Left ventricle myocardium inferior (tissue), 1 donor: Measurements from ENCODE around the gene DTNB. TPM values are rescaled to one million over a fixed set of nuclear protein-coding genes. Genes with fewer than 3 reads are reported as not detected.
"Not testable (repeated sequence)": the region's sequence is repeated elsewhere in the genome, so short reads cannot be mapped to it uniquely, and the experiment has no call there.

Experiments
- DNase-seq: peaks from one replicate; pipeline ENCODE4 v3.0.0-alpha.2; 2020
- H3K27ac ChIP-seq: fragments of 200-600 bp; replicated peaks from 2 replicates; pipeline ENCODE4 v1.8.0; 2021
- H3K27me3 ChIP-seq: fragments of 200-600 bp; 2 replicates; pipeline ENCODE4 v1.8.0; 2021; ENCODE audit warnings: low read depth
- H3K36me3 ChIP-seq: fragments of 200-600 bp; 2 replicates; pipeline ENCODE4 v1.8.0; 2021
- H3K4me1 ChIP-seq: fragments of 200-600 bp; 2 replicates; pipeline ENCODE4 v1.8.0; 2021
- H3K4me3 ChIP-seq: fragments of 200-600 bp; 2 replicates; pipeline ENCODE4 v1.8.0; 2021; ENCODE audit warnings: mild to moderate bottlenecking, moderate library complexity
- H3K9me3 ChIP-seq: fragments of 200-600 bp; replicated peaks from 2 replicates; pipeline ENCODE4 v1.8.0; 2021
- intact Hi-C: fragments of 100-400 bp; cut with micrococcal nuclease; formaldehyde crosslinking; loops from one replicate; pipeline ENCODE4 v1.11.0; 2022
- total RNA-seq: library from RNA; stranded (reverse); fragmentation: NEBNext Ultra II Directional; extraction: Animal tissue kit (Norgen Biotek cat#: 25700); gene quantifications from one replicate; pipeline ENCODE4 v1.2.1, GENCODE V29; 2021
- TF ChIP-seq, protein P1 (sequence below): fragments of 200-600 bp; IDR thresholded peaks from 2 replicates; pipeline ENCODE4 v1.8.0; 2021; ENCODE audit warnings: antibody characterized with exemption, mild to moderate bottlenecking, borderline replicate concordance
- donor health status: DM: no; HTN: yes; CAD: no; lungs with severe emphysema.

Gene DTNB
- total RNA-seq, 1 donor from 2014 or later: 4.5 TPM

DNA sequence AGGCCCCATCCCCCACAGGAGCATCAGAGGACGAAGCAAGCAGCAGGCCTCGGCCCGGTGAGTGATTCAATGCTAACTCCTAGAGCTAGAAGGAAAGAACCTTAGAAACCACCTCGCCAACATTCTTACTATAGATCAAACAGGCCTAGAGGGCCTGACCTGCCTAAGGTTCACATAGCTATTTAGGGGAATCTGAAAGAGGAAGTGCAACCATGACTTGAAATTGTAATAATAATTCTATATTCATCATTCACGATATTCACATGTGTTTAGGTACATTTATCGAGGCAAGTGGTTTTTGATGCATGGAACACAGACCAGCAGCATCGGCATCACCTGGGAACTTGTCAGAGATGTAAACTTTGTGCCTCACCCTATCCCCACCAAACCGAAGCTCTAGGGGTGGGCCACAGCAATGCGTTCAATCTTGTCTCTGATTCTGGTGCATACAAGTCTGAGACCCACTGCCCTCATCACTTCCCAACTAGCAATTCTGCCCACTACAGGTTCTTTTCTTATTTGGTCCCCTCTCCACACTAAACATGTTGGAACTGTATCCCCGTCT lies 253.6 kb downstream of the DTNB start:
- Histone ChIP-seq H3K36me3 (peaks cover 15% of the 10 kb centered on the region), H3K27me3 (no peaks in the 10 kb centered on the region), H3K4me1 (no peaks in the 10 kb centered on the region), H3K9me3 (no peaks in the 10 kb centered on the region), H3K27ac (no peak overlapping the region), H3K4me3 (no peak overlapping the region)
- TF ChIP-seq, protein P1, sequence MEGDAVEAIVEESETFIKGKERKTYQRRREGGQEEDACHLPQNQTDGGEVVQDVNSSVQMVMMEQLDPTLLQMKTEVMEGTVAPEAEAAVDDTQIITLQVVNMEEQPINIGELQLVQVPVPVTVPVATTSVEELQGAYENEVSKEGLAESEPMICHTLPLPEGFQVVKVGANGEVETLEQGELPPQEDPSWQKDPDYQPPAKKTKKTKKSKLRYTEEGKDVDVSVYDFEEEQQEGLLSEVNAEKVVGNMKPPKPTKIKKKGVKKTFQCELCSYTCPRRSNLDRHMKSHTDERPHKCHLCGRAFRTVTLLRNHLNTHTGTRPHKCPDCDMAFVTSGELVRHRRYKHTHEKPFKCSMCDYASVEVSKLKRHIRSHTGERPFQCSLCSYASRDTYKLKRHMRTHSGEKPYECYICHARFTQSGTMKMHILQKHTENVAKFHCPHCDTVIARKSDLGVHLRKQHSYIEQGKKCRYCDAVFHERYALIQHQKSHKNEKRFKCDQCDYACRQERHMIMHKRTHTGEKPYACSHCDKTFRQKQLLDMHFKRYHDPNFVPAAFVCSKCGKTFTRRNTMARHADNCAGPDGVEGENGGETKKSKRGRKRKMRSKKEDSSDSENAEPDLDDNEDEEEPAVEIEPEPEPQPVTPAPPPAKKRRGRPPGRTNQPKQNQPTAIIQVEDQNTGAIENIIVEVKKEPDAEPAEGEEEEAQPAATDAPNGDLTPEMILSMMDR: no peak
- intact Hi-C loops: no loop called here
- DNase-seq: no peak

DNA sequence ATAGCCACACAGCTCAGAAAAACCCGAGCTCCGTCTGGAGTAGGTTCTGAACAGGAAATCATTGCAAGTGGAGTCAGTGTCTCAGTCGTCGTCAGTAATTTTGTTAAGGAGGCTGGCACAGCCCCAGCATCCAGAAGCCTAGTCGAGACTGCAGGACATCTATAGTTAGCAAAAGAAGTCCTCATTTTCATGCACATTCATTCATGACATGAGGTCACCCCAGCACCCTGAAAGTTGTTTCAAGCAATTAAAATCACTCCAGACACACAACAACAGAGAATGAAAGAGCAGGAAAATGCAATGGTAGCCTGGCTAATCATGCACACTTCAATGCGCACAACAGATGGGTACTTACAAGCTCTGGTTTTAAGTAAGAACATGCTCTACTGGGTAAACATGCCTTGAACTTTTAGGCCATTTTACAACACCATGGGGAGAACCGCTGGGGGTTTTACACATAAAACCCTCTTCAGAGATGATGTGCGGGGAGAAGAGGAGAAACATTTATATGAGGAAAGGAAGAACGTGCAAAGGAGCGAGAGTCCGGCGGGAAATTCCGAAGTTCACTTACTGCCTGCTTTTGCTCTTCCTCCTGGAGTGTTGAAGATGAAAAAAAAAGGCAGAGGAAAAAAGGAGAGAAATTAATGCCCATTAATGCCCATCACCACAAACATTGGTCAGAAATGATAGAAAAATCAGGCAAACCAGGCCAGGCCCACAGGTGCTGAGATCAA lies 254.3 kb downstream of the DTNB start:
- intact Hi-C loops: no loop called here
- H3K36me3 ChIP-seq: peaks cover 15% of the 10 kb centered on the region
- no peaks in the 10 kb centered on the region for H3K27me3 ChIP-seq
- no peak overlapping the region for H3K4me3 ChIP-seq
- TF ChIP-seq, protein P1: no peak
- DNase-seq: no peak
- no peaks in the 10 kb centered on the region for H3K9me3 ChIP-seq
- H3K4me1 ChIP-seq: no peaks in the 10 kb centered on the region
- no peak overlapping the region for H3K27ac ChIP-seq

DNA sequence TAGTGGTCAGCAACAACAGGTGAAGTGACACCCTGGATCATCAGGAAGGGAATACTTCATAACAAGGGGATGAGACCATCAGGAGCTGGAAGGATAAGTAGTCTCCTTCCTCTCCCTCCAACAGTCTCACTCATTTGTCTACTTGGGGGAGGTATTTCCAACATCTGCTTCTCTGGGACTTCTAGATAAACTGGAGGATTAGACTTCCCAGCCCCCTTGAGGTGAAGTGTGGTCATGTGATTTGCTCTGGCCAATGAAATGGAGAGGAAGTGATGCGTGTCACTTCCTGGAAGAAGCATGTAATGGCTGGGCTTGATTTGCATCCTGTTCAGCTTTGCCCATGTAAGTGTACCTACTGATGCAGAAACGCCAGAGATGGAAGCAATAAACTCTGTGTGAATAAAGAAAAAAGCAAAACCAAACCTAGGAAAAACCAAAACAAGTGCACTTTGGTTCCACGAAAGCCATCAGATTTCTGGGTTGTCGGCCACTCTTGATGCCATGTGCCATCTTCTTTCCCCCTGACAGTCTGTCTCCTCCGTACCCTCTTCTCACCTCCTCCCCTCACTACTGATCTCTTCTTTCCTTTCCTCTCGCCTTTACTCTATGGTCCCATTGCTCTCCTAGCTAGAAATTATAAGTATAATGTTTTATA lies 255.5 kb downstream of the DTNB start:
- intact Hi-C loops: no loop called here
- Histone ChIP-seq H3K36me3 (peaks cover 15% of the 10 kb centered on the region), H3K4me3 (no peak overlapping the region), H3K27me3 (no peaks in the 10 kb centered on the region), H3K4me1 (no peaks in the 10 kb centered on the region), H3K27ac (no peak overlapping the region), H3K9me3 (no peaks in the 10 kb centered on the region)
- TF ChIP-seq, protein P1: no peak
- DNase-seq: no peak

DNA sequence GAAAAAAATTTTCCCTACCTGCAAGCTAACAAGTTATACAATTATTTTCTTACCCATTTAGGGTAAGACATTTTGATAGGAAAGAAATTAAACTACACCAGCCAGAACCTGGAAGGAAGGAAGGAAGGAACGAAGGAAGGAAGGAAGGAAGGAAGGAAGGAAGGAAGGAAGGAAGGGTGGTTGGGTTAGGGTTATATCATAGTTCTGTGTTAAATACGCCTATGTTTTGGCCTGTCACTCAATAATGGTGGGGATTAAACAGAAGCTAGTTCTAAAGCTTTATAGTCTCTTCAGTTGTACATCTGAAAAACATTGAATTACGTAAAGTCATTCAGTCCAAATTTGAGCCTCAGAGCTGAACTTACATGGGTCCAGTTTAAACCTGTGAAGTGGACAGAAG lies 256.7 kb downstream of the DTNB start:
- intact Hi-C loops: no loop called here

DNA sequence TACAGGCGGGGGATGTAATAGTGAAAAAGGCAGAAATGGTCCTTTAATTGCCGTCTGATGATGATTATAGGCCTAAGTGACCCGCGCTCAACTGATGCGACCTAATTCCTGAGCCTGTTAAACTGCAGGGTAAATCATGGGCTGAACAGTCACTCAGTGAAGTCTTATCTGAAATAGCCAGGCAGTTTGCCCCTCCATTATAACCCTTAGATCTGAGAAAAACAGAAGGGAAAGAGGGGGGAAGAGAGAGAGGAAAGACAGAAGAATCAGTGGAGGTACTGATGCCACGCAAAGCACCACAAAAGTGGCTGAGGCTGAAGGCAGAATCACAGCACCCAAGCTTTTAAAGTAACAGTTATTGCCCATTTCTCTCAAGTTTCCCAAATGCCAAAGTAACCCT lies 258.6 kb downstream of the DTNB start:
- no peaks in the 10 kb centered on the region for H3K9me3 ChIP-seq
- DNase-seq: no peak
- H3K36me3 ChIP-seq: peaks cover 15% of the 10 kb centered on the region
- H3K4me3 ChIP-seq: no peak overlapping the region
- intact Hi-C loops: no loop called here
- TF ChIP-seq, protein P1: no peak
- no peaks in the 10 kb centered on the region for H3K4me1 ChIP-seq
- no peaks in the 10 kb centered on the region for H3K27me3 ChIP-seq
- H3K27ac ChIP-seq: no peak overlapping the region

More for the DNA sequence above, 256.7 kb downstream of the DTNB start:
- no peaks in the 10 kb centered on the region for H3K4me1 ChIP-seq
- no peaks in the 10 kb centered on the region for H3K27me3 ChIP-seq
- TF ChIP-seq, protein P1: no peak
- H3K9me3 ChIP-seq: no peaks in the 10 kb centered on the region
- H3K36me3 ChIP-seq: peaks cover 15% of the 10 kb centered on the region
- H3K27ac ChIP-seq: no peak overlapping the region
- DNase-seq: no peak
- no peak overlapping the region for H3K4me3 ChIP-seq

DNA sequence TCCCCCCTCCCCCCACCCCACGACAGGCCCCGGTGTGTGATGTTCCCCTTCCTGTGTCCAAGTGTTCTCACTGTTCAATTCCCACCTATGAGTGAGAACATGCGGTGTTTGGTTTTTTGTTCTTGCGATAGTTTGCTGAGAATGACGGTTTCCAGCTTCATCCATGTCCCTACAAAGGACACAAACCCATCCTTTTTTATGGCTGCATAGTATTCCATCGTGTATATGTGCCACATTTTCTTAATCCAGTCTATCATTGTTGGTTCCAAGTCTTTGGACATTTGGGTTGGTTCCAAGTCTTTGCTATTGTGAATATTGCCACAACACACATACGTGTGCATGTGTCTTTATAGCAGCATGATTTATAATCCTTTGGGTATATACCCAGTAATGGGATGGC lies 260.0 kb downstream of the DTNB start:
- H3K4me1 ChIP-seq, H3K27ac ChIP-seq, H3K9me3 ChIP-seq, H3K36me3 ChIP-seq, intact Hi-C loops, H3K4me3 ChIP-seq, H3K27me3 ChIP-seq, DNase-seq: not testable (repeated sequence)
